Measurements from ENCODE around the gene STX18. TPM values are rescaled to one million over a fixed set of nuclear protein-coding genes. Genes with fewer than 3 reads are reported as not detected.

STX18 gene
- total RNA-seq, 1 donor from 2014 or later: 41.7 TPM

DNA sequence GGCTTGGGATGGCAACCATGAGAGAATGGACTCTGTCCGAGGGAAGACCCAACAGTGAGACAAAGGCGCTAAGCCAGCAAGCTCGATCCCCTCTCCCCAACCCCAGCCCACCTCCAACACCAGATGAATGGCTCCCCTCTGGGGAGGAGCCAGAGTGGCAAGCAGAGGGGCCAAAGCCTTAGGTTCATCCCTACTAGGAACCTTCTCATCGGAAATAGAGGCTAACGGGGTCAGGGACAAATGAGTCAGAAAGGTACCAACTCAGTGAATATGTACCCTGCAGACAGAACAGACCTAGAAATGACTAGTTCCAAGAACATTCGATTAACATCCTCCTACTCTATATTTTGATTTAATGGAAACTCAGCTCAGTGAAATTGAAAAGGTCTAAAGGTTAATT lies 81.1 kb downstream of the STX18 start:
- peaks cover 30% of the 10 kb centered on the region for H3K36me3 Mint-ChIP-seq
- DNase-seq (ENCODE audit: low spot score in 2 of 2, unreplicated experiment in 2 of 2): no peak
- peaks cover 8% of the 10 kb centered on the region for H3K4me1 Mint-ChIP-seq
- H3K4me3 Mint-ChIP-seq: no peak overlapping the region
- no peak overlapping the region for H3K27ac Mint-ChIP-seq
- H3K9me3 Mint-ChIP-seq: peaks cover 8% of the 10 kb centered on the region
- TF ChIP-seq, protein P1, sequence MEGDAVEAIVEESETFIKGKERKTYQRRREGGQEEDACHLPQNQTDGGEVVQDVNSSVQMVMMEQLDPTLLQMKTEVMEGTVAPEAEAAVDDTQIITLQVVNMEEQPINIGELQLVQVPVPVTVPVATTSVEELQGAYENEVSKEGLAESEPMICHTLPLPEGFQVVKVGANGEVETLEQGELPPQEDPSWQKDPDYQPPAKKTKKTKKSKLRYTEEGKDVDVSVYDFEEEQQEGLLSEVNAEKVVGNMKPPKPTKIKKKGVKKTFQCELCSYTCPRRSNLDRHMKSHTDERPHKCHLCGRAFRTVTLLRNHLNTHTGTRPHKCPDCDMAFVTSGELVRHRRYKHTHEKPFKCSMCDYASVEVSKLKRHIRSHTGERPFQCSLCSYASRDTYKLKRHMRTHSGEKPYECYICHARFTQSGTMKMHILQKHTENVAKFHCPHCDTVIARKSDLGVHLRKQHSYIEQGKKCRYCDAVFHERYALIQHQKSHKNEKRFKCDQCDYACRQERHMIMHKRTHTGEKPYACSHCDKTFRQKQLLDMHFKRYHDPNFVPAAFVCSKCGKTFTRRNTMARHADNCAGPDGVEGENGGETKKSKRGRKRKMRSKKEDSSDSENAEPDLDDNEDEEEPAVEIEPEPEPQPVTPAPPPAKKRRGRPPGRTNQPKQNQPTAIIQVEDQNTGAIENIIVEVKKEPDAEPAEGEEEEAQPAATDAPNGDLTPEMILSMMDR (IDR thresholded peaks at IDR 0.05; ENCODE audit: unreplicated experiment): no peak
- H3K27me3 Mint-ChIP-seq (ENCODE audit: low read depth): no peaks in the 10 kb centered on the region

DNA sequence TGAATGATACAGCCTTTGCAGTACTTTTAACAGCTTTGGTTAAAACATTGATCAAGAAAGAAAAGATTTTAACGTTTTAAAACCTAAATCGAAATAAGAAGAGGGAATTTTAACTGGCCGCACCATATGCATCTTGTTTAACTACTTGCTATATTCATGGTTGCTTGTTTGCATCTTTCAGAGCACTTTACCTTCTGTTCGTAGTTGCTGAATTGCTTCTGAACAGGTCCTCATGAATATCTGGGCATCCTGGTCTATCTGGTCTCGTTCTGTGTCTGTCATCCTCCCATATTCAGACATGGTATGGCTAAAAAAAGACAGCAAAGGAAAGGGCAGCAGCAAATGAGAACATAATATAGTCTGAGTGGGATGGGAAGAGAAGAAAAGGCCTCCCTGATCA lies 82.7 kb downstream of the STX18 start:
- Mint-ChIP-seq H3K4me1 (peaks cover 8% of the 10 kb centered on the region), H3K27ac (no peak overlapping the region), H3K36me3 (peaks cover 18% of the 10 kb centered on the region), H3K4me3 (no peak overlapping the region), H3K27me3 (ENCODE audit: low read depth) (no peaks in the 10 kb centered on the region), H3K9me3 (no peaks in the 10 kb centered on the region)
- TF ChIP-seq, protein P1 (IDR thresholded peaks at IDR 0.05; ENCODE audit: unreplicated experiment): no peak
- no peak for DNase-seq (ENCODE audit: low spot score in 2 of 2, unreplicated experiment in 2 of 2)

DNA sequence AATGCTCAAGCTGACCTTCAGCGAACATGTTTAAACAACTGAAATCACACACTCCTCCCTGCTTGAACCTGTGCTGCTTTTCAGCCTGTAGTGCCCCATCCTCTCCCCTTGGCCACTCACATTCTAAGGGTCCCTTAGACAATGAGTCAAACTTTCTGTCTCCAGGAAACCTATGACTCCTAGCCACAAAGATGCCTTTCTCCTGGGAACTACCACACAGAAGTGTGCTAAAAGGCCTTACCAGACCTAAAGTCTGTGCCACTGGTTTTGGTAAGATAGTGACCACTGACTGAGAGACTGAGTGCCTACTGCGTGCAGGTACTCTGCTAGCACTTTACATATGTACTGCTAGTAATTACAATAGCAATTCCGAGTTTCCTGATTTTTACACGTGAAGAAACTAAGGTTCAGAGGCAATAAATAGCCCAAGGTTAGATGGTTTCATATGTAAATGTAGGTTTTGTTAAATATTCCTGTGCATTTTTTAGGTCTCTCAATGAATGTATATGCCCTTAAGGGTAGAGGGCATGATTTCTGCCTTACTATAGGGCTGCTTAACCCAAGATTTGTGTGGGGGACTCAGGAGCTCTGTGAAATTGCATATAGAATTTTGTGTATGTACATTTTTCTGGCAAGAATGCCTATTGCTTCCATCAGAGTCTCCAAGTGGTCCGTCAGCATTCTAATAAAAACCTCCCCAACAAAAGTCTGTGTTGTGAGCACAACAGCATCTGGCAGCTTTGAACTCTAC lies 83.9 kb downstream of the STX18 start:
- Mint-ChIP-seq H3K36me3 (peaks cover 21% of the 10 kb centered on the region), H3K27ac (no peak overlapping the region), H3K9me3 (no peaks in the 10 kb centered on the region), H3K4me1 (peaks cover 8% of the 10 kb centered on the region), H3K27me3 (ENCODE audit: low read depth) (no peaks in the 10 kb centered on the region), H3K4me3 (no peak overlapping the region)
- TF ChIP-seq, protein P1 (IDR thresholded peaks at IDR 0.05; ENCODE audit: unreplicated experiment): no peak
- no peak for DNase-seq (ENCODE audit: low spot score in 2 of 2, unreplicated experiment in 2 of 2)

DNA sequence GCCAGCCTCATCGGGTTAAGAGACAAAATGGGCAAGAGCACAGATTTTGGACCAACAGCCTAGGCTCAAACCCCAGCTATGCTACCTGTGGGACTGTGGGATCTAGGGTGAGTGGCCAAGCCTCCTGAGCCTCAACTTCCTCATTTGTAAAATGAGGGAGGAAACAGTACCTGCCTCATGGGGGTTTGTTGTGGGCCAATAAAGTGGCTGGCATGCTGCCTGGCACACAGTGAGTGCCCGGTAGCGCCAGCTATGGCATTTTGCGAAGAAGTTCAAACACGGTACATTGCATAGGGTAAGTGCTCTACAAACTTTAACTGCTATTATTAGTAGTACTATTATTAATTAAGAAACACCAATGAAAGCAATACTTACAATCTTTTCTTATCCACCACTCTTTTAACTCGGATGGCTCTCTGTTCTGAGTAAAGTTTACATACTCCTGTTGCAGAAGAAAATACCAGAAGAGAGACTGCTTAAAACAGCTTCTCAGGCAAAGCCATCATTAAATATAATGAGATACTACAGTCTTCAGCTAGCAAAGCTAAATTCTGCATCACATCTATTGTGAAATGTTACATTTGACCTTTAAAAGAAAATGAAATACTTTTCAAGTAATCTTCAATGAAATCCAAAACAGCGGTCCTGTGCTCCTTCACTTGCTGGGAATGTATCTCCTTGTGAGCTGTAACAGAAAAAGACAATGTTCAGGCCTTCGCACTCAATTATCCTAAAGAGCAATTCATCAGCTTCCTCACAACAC lies 84.9 kb downstream of the STX18 start:
- Mint-ChIP-seq H3K4me3 (no peak overlapping the region), H3K27ac (no peak overlapping the region), H3K36me3 (peaks cover 31% of the 10 kb centered on the region), H3K27me3 (ENCODE audit: low read depth) (no peaks in the 10 kb centered on the region), H3K9me3 (no peaks in the 10 kb centered on the region), H3K4me1 (peaks cover 6% of the 10 kb centered on the region)
- DNase-seq (ENCODE audit: low spot score in 2 of 2, unreplicated experiment in 2 of 2): no peak
- TF ChIP-seq, protein P1 (IDR thresholded peaks at IDR 0.05; ENCODE audit: unreplicated experiment): no peak

DNA sequence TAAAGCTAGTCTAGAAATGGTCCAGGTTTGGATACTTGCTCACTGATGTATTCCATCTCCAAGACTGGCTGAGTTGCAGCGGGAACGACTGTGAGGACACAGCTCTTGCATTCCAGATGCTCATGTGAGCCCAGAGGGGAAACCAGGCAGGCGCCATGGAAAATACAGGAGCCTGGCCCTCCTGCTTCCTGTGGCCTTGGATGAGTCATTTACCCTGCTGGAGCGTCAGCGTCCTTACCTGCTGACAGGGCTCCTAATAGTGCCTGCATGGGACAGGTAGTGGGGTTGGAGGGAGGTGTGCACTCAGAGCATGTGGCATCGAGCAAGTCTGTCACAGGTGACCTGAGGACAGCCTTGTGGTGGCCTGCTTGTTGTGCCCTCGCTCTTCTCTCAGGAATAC lies 85.5 kb downstream of the STX18 start:
- peaks cover under 1% of the 10 kb centered on the region for H3K4me1 Mint-ChIP-seq
- no peak for DNase-seq (ENCODE audit: low spot score in 2 of 2, unreplicated experiment in 2 of 2)
- H3K27me3 Mint-ChIP-seq (ENCODE audit: low read depth): no peaks in the 10 kb centered on the region
- TF ChIP-seq, protein P1 (IDR thresholded peaks at IDR 0.05; ENCODE audit: unreplicated experiment): no peak
- peaks cover 37% of the 10 kb centered on the region for H3K36me3 Mint-ChIP-seq
- no peak overlapping the region for H3K4me3 Mint-ChIP-seq
- H3K9me3 Mint-ChIP-seq: no peaks in the 10 kb centered on the region
- H3K27ac Mint-ChIP-seq: no peak overlapping the region

Data from mesothelial cell of epicardium (in vitro differentiated cells).